NB4 (cell line): ENCODE data around the gene CHRM4.

ENCODE experiments used
- CTCF ChIP-seq: IDR thresholded peaks from one replicate; pipeline ENCODE4 v1.5.1; 2012; ENCODE audit warnings: low read depth, low read length
- MAX ChIP-seq: IDR thresholded peaks from 2 replicates; pipeline ENCODE4 v1.6.1; 2011; ENCODE audit warnings: low read depth, low read length

- TF ChIP-seq MAX: no peak
- TF ChIP-seq CTCF: no peak
Observed at GRCh38 chr11:46359953-46360352, 31.6 kb downstream of the CHRM4 start.
